ENCODE measurements around the gene MRPL47. TPM values are rescaled to one million over a fixed set of nuclear protein-coding genes. Genes with fewer than 3 reads are reported as not detected.

Gene MRPL47
- total and polyA plus RNA-seq, 2 of the 13 experiments (the other 11 are each of a cell fraction or from before 2014, with no cell fraction given): 36.1 to 83.8 TPM

GRCh38 chr3:179562591-179563270, 41.7 kb downstream of the MRPL47 start, which contains the start of gene ACTL6A (continued):
- TF ChIP-seq, protein P1, sequence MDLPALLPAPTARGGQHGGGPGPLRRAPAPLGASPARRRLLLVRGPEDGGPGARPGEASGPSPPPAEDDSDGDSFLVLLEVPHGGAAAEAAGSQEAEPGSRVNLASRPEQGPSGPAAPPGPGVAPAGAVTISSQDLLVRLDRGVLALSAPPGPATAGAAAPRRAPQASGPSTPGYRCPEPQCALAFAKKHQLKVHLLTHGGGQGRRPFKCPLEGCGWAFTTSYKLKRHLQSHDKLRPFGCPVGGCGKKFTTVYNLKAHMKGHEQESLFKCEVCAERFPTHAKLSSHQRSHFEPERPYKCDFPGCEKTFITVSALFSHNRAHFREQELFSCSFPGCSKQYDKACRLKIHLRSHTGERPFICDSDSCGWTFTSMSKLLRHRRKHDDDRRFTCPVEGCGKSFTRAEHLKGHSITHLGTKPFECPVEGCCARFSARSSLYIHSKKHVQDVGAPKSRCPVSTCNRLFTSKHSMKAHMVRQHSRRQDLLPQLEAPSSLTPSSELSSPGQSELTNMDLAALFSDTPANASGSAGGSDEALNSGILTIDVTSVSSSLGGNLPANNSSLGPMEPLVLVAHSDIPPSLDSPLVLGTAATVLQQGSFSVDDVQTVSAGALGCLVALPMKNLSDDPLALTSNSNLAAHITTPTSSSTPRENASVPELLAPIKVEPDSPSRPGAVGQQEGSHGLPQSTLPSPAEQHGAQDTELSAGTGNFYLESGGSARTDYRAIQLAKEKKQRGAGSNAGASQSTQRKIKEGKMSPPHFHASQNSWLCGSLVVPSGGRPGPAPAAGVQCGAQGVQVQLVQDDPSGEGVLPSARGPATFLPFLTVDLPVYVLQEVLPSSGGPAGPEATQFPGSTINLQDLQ (CRISPR knock-in tag; IDR thresholded peaks at IDR 0.05): no peak
- no peak for TF ChIP-seq TP53 (CRISPR knock-in tag; conservative IDR thresholded peaks at IDR 0.05)
- TF ChIP-seq, protein P2, sequence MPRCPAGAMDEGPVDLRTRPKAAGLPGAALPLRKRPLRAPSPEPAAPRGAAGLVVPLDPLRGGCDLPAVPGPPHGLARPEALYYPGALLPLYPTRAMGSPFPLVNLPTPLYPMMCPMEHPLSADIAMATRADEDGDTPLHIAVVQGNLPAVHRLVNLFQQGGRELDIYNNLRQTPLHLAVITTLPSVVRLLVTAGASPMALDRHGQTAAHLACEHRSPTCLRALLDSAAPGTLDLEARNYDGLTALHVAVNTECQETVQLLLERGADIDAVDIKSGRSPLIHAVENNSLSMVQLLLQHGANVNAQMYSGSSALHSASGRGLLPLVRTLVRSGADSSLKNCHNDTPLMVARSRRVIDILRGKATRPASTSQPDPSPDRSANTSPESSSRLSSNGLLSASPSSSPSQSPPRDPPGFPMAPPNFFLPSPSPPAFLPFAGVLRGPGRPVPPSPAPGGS (CRISPR knock-in tag; IDR thresholded peaks at IDR 0.05): no peak
- TF ChIP-seq MED1 (CRISPR knock-in tag; IDR thresholded peaks at IDR 0.05): peak; percentile 22; the same call in 1 of the 2 replicates
- TF ChIP-seq ZFP41 (CRISPR knock-in tag; IDR thresholded peaks at IDR 0.05; ENCODE audit: borderline replicate concordance): no peak
- TF ChIP-seq MEIS1 (CRISPR knock-in tag; IDR thresholded peaks at IDR 0.05; ENCODE audit: borderline replicate concordance): 0 out of 2 replicates have a peak, but pooled peaks have one; percentile 8
- 0 out of 2 replicates have a peak, but pooled peaks have one; percentile 9 for TF ChIP-seq NFE2 (CRISPR knock-in tag; IDR thresholded peaks at IDR 0.05)
- TF ChIP-seq ZNF589 (CRISPR knock-in tag; conservative IDR thresholded peaks at IDR 0.05): 0 out of 2 replicates have a peak, but pooled peaks have one; percentile 41
- no peak for TF ChIP-seq IRX3 (CRISPR knock-in tag; IDR thresholded peaks at IDR 0.05; ENCODE audit: borderline replicate concordance, low read depth)
- TF ChIP-seq TAF15 (IDR thresholded peaks at IDR 0.05; ENCODE audit: low read depth, low read length, poor library complexity, severe bottlenecking): peak; percentile 67
- no peak for TF ChIP-seq TBP (CRISPR knock-in tag; IDR thresholded peaks at IDR 0.05)
- TF ChIP-seq RBFOX2 (IDR thresholded peaks at IDR 0.05; ENCODE audit: low read depth, low read length): peak; percentile 89
- no peak for TF ChIP-seq MNT (IDR thresholded peaks at IDR 0.05)
- 0 out of 2 replicates have a peak, but pooled peaks have one; percentile 37 for TF ChIP-seq TSC22D2 (CRISPR knock-in tag; IDR thresholded peaks at IDR 0.05; ENCODE audit: borderline replicate concordance)
- TF ChIP-seq, protein P3, sequence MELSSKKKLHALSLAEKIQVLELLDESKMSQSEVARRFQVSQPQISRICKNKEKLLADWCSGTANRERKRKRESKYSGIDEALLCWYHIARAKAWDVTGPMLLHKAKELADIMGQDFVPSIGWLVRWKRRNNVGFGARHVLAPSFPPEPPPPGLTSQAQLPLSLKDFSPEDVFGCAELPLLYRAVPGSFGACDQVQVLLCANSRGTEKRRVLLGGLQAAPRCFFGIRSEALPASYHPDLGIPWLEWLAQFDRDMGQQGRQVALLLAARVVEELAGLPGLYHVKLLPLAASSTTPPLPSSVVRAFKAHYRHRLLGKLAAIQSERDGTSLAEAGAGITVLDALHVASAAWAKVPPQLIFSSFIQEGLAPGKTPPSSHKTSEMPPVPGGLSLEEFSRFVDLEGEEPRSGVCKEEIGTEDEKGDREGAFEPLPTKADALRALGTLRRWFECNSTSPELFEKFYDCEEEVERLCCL (CRISPR knock-in tag; IDR thresholded peaks at IDR 0.05; ENCODE audit: borderline replicate concordance): peak; percentile 56; the same call in 1 of the 2 replicates
- TF ChIP-seq ZKSCAN1 (IDR thresholded peaks at IDR 0.05; ENCODE audit: low read length): no peak
- 0 out of 2 replicates have a peak, but pooled peaks have one; percentile 25 for TF ChIP-seq TMF1 (CRISPR knock-in tag; IDR thresholded peaks at IDR 0.05; ENCODE audit: low read depth)
- no peak for TF ChIP-seq ZSCAN22 (CRISPR knock-in tag; IDR thresholded peaks at IDR 0.05)
- TF ChIP-seq FIP1L1 (IDR thresholded peaks at IDR 0.05; ENCODE audit: borderline replicate concordance, insufficient read depth, low read depth, low read length): no peak
- no peak for TF ChIP-seq ZNF205 (CRISPR knock-in tag; IDR thresholded peaks at IDR 0.05)
- 0 out of 2 replicates have a peak, but pooled peaks have one; percentile 47 for TF ChIP-seq ZKSCAN5 (CRISPR knock-in tag; IDR thresholded peaks at IDR 0.05)
- TF ChIP-seq REXO4 (CRISPR knock-in tag; IDR thresholded peaks at IDR 0.05; ENCODE audit: borderline replicate concordance): no peak
- 0 out of 2 replicates have a peak, but pooled peaks have one; percentile 27 for TF ChIP-seq SIN3A (IDR thresholded peaks at IDR 0.05; ENCODE audit: borderline replicate concordance, low read depth, low read length)
